ENCODE results near the gene GPX4.
A peak's percentile ranks its signal among the peaks of the same experiment; 100 is the strongest.

The GPX4 gene

GRCh38 chr19:1102407-1103131 is 1.2 kb upstream of the GPX4 start:
- peaks cover 26 to 88% (median 69%) of the 10 kb centered on the region in 5 donors for H3K4me1 ChIP-seq (ENCODE audit: control insufficient read depth in 5 of 5, insufficient read depth in 5 of 5, low read length in 5 of 5)
- peak overlapping the region; percentile 99 for H3K27ac ChIP-seq (ENCODE audit: low read depth, low read length)
- H3K36me3 ChIP-seq (ENCODE audit: control insufficient read depth in 5 of 5, insufficient read depth in 5 of 5, low read length in 5 of 5) = peaks cover 0 to 22% (median 18%) of the 10 kb centered on the region in 5 donors
- peak overlapping the region in 2 of 5 donors; percentile 13 to 22 for H3K4me3 ChIP-seq (ENCODE audit: low read depth in 1 of 5, low read length in 5 of 5)
- peaks cover 0 to 5% (median 3%) of the 10 kb centered on the region in 5 donors for H3K9me3 ChIP-seq (ENCODE audit: control insufficient read depth in 5 of 5, low read length in 5 of 5)
- H3K9ac ChIP-seq (ENCODE audit: low read length in 5 of 5) = peak overlapping the region; percentile 63 to 90 (median 74)
- peaks cover 0 to 8% (median 0%) of the 10 kb centered on the region in 5 donors for H3K27me3 ChIP-seq (ENCODE audit: control insufficient read depth in 5 of 5, insufficient read depth in 4 of 5, low read length in 5 of 5)

- Histone ChIP-seq H3K4me3 (ENCODE audit: low read depth in 1 of 5, low read length in 5 of 5) (peak overlapping the region in 4 of 5 donors; percentile 34 to 60 (median 56)), H3K9me3 (ENCODE audit: control insufficient read depth in 5 of 5, low read length in 5 of 5) (peaks cover 0 to 5% (median 3%) of the 10 kb centered on the region in 5 donors), H3K27ac (ENCODE audit: low read depth, low read length) (peak overlapping the region; percentile 99), H3K4me1 (ENCODE audit: control insufficient read depth in 5 of 5, insufficient read depth in 5 of 5, low read length in 5 of 5) (peaks cover 26 to 84% (median 64%) of the 10 kb centered on the region in 5 donors), H3K36me3 (ENCODE audit: control insufficient read depth in 5 of 5, insufficient read depth in 5 of 5, low read length in 5 of 5) (peaks cover 0 to 27% (median 21%) of the 10 kb centered on the region in 5 donors), H3K27me3 (ENCODE audit: control insufficient read depth in 5 of 5, insufficient read depth in 4 of 5, low read length in 5 of 5) (peaks cover 0 to 8% (median 0%) of the 10 kb centered on the region in 5 donors), H3K9ac (ENCODE audit: low read length in 5 of 5) (peak overlapping the region; percentile 37 to 90 (median 74))
Measured at GRCh38 chr19:1103132-1103707, 574 bp upstream of the GPX4 start.

- peaks cover 0 to 36% (median 28%) of the 10 kb centered on the region in 5 donors for H3K36me3 ChIP-seq (ENCODE audit: control insufficient read depth in 5 of 5, insufficient read depth in 5 of 5, low read length in 5 of 5)
- H3K4me1 ChIP-seq (ENCODE audit: control insufficient read depth in 5 of 5, insufficient read depth in 5 of 5, low read length in 5 of 5) = peaks cover 20 to 72% (median 52%) of the 10 kb centered on the region in 5 donors
- H3K9ac ChIP-seq (ENCODE audit: low read length in 5 of 5) = peak overlapping the region in 4 of 5 donors; percentile 79 to 90 (median 85)
Measured at GRCh38 chr19:1104311-1105007, 665 bp downstream of the GPX4 start.

GRCh38 chr19:1105008-1105872 is 1.4 kb downstream of the GPX4 start:
- H3K27ac ChIP-seq (ENCODE audit: low read depth, low read length) = peak overlapping the region; percentile 89
- peak overlapping the region in 4 of 5 donors; percentile 69 to 83 (median 80) for H3K9ac ChIP-seq (ENCODE audit: low read length in 5 of 5)
- H3K9me3 ChIP-seq (ENCODE audit: control insufficient read depth in 5 of 5, low read length in 5 of 5) = no peaks in the 10 kb centered on the region
- peaks cover 0 to 43% (median 35%) of the 10 kb centered on the region in 5 donors for H3K36me3 ChIP-seq (ENCODE audit: control insufficient read depth in 5 of 5, insufficient read depth in 5 of 5, low read length in 5 of 5)
- H3K4me1 ChIP-seq (ENCODE audit: control insufficient read depth in 5 of 5, insufficient read depth in 5 of 5, low read length in 5 of 5) = peaks cover 21 to 65% (median 50%) of the 10 kb centered on the region in 5 donors
- peaks cover 0 to 8% (median 0%) of the 10 kb centered on the region in 5 donors for H3K27me3 ChIP-seq (ENCODE audit: control insufficient read depth in 5 of 5, insufficient read depth in 4 of 5, low read length in 5 of 5)
- peak overlapping the region; percentile 50 to 82 (median 81) for H3K4me3 ChIP-seq (ENCODE audit: low read depth in 1 of 5, low read length in 5 of 5)

More at GRCh38 chr19:1104311-1105007, 665 bp downstream of the GPX4 start:
- peaks cover 0 to 5% (median 3%) of the 10 kb centered on the region in 5 donors for H3K9me3 ChIP-seq (ENCODE audit: control insufficient read depth in 5 of 5, low read length in 5 of 5)
- peak overlapping the region in 4 of 5 donors; percentile 80 to 82 (median 82) for H3K4me3 ChIP-seq (ENCODE audit: low read depth in 1 of 5, low read length in 5 of 5)
- peak overlapping the region; percentile 99 for H3K27ac ChIP-seq (ENCODE audit: low read depth, low read length)
- peaks cover 0 to 8% (median 0%) of the 10 kb centered on the region in 5 donors for H3K27me3 ChIP-seq (ENCODE audit: control insufficient read depth in 5 of 5, insufficient read depth in 4 of 5, low read length in 5 of 5)

- peak overlapping the region in 4 of 5 donors; percentile 80 to 82 (median 82) for H3K4me3 ChIP-seq (ENCODE audit: low read depth in 1 of 5, low read length in 5 of 5)
- peaks cover 0 to 52% (median 42%) of the 10 kb centered on the region in 5 donors for H3K36me3 ChIP-seq (ENCODE audit: control insufficient read depth in 5 of 5, insufficient read depth in 5 of 5, low read length in 5 of 5)
- peak overlapping the region; percentile 89 for H3K27ac ChIP-seq (ENCODE audit: low read depth, low read length)
- peaks cover 0 to 8% (median 0%) of the 10 kb centered on the region in 5 donors for H3K27me3 ChIP-seq (ENCODE audit: control insufficient read depth in 5 of 5, insufficient read depth in 4 of 5, low read length in 5 of 5)
- H3K9ac ChIP-seq (ENCODE audit: low read length in 5 of 5) = peak overlapping the region in 3 of 5 donors; percentile 19 to 83 (median 62)
- H3K4me1 ChIP-seq (ENCODE audit: control insufficient read depth in 5 of 5, insufficient read depth in 5 of 5, low read length in 5 of 5) = peaks cover 22 to 55% (median 53%) of the 10 kb centered on the region in 5 donors
- H3K9me3 ChIP-seq (ENCODE audit: control insufficient read depth in 5 of 5, low read length in 5 of 5) = no peaks in the 10 kb centered on the region
Measured at GRCh38 chr19:1105873-1106840, 2.4 kb downstream of the GPX4 start.

- peak overlapping the region; percentile 89 for H3K27ac ChIP-seq (ENCODE audit: low read depth, low read length)
- peak overlapping the region in 1 of 5 donors; percentile 83 for H3K9ac ChIP-seq (ENCODE audit: low read length in 5 of 5)
- no peaks in the 10 kb centered on the region for H3K9me3 ChIP-seq (ENCODE audit: control insufficient read depth in 5 of 5, low read length in 5 of 5)
- peaks cover 0 to 55% (median 47%) of the 10 kb centered on the region in 5 donors for H3K36me3 ChIP-seq (ENCODE audit: control insufficient read depth in 5 of 5, insufficient read depth in 5 of 5, low read length in 5 of 5)
- H3K4me1 ChIP-seq (ENCODE audit: control insufficient read depth in 5 of 5, insufficient read depth in 5 of 5, low read length in 5 of 5) = peaks cover 15 to 47% (median 45%) of the 10 kb centered on the region in 5 donors
- H3K4me3 ChIP-seq (ENCODE audit: low read depth in 1 of 5, low read length in 5 of 5) = peak overlapping the region in 1 of 5 donors; percentile 82
- peaks cover 0 to 4% (median 0%) of the 10 kb centered on the region in 5 donors for H3K27me3 ChIP-seq (ENCODE audit: control insufficient read depth in 5 of 5, insufficient read depth in 4 of 5, low read length in 5 of 5)
Measured at GRCh38 chr19:1106841-1107660, 3.3 kb downstream of the GPX4 start.

GRCh38 chr19:1107661-1108261 is 4.0 kb downstream of the GPX4 start:
- Histone ChIP-seq H3K4me3 (ENCODE audit: low read depth in 1 of 5, low read length in 5 of 5) (no peak overlapping the region), H3K27ac (ENCODE audit: low read depth, low read length) (peak overlapping the region; percentile 89), H3K9ac (ENCODE audit: low read length in 5 of 5) (no peak overlapping the region), H3K36me3 (ENCODE audit: control insufficient read depth in 5 of 5, insufficient read depth in 5 of 5, low read length in 5 of 5) (peaks cover 0 to 60% (median 53%) of the 10 kb centered on the region in 5 donors), H3K4me1 (ENCODE audit: control insufficient read depth in 5 of 5, insufficient read depth in 5 of 5, low read length in 5 of 5) (peaks cover 12 to 44% (median 38%) of the 10 kb centered on the region in 5 donors), H3K27me3 (ENCODE audit: control insufficient read depth in 5 of 5, insufficient read depth in 4 of 5, low read length in 5 of 5) (peaks cover 0 to 4% (median 0%) of the 10 kb centered on the region in 5 donors), H3K9me3 (ENCODE audit: control insufficient read depth in 5 of 5, low read length in 5 of 5) (no peaks in the 10 kb centered on the region)
